ENCODE results near the gene MORN5.

The MORN5 gene

DNA sequence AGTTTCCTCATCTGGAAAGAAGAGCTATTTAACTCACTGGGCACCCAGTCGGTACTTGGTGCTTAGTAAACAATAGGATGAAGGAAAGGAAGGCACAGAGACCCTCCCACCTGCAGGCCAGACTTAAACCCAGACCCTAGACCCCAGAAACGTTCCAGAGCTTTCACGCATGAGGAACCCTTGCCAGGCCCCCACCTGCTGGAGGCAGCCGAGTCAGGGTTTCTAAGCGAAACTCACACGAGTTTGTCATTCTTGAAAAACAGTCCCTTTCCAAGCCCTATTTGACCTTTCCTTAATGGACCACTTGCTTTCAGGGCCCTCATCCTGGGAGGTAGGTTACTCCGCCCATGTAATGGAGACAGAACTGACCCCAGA lies 30.8 kb upstream of the MORN5 start:
- DNase-seq (ENCODE audit: insufficient read length, low spot score): no peak
- FAIRE-seq: no peak
- no peak for TF ChIP-seq PAX5 (IDR thresholded peaks at IDR 0.05; ENCODE audit: insufficient read depth, low read length, severe bottlenecking)
- no peak for TF ChIP-seq TAF1 (IDR thresholded peaks at IDR 0.05; ENCODE audit: low read depth, low read length)
- TF ChIP-seq POLR2A (IDR thresholded peaks at IDR 0.05; ENCODE audit: low read depth, low read length): no peak
- TF ChIP-seq POLR2AphosphoS5 (IDR thresholded peaks at IDR 0.05; ENCODE audit: low read depth, low read length): no peak
- no peak for TF ChIP-seq SPI1 (IDR thresholded peaks at IDR 0.05; ENCODE audit: low read depth, low read length)
- no peak for TF ChIP-seq POU2F2 (IDR thresholded peaks at IDR 0.05; ENCODE audit: low read depth, low read length)

DNA sequence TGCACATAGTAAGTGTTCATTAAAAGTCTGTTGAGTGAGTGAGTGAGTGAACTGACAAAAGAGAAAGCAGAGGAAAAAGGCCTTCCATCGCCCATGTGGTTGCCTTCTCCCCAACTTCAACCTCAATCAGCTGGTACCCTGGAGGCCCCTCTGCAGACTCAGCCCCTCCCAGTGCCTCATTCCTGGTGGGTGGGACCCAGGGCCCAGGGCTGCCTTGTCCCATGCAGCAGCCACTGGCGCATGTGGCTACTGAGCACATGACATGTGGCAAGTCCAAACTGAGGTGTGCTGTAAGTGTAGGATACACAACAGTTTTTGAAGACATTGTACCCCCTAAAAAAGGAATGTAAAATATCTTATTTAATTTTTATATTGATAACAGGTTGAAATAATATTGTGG lies 29.7 kb upstream of the MORN5 start:
- no peak for TF ChIP-seq TAF1 (IDR thresholded peaks at IDR 0.05; ENCODE audit: low read depth, low read length)
- TF ChIP-seq PAX5 (IDR thresholded peaks at IDR 0.05; ENCODE audit: insufficient read depth, low read length, severe bottlenecking): no peak
- TF ChIP-seq POLR2A (IDR thresholded peaks at IDR 0.05; ENCODE audit: low read depth, low read length): no peak
- no peak for TF ChIP-seq POLR2AphosphoS5 (IDR thresholded peaks at IDR 0.05; ENCODE audit: low read depth, low read length)
- no peak for TF ChIP-seq POU2F2 (IDR thresholded peaks at IDR 0.05; ENCODE audit: low read depth, low read length)
- no peak for TF ChIP-seq SPI1 (IDR thresholded peaks at IDR 0.05; ENCODE audit: low read depth, low read length)
- FAIRE-seq (no peak), DNase-seq (ENCODE audit: insufficient read length, low spot score) (no peak)

DNA sequence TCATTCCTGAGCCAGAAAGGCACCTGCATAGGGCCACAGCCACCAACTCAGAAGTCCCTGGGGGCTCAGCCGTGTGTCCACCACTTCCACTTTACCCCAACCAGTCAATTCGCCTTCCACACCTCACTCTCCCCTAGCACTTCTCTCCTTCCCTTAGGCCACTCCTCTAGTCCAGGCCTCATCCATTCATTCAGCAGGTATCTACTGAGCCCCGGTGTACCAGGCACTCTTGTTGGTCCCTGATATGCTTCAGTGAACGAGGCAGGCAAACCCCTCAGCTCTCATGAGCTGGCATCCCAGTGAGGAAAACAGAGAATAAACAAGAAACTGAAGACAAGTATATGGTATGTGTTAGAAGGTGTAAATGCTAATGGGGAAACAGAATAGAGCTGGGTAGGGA lies 28.9 kb upstream of the MORN5 start:
- TF ChIP-seq TAF1 (IDR thresholded peaks at IDR 0.05; ENCODE audit: low read depth, low read length) (no peak), POLR2AphosphoS5 (IDR thresholded peaks at IDR 0.05; ENCODE audit: low read depth, low read length) (no peak), POU2F2 (IDR thresholded peaks at IDR 0.05; ENCODE audit: low read depth, low read length) (no peak), SPI1 (IDR thresholded peaks at IDR 0.05; ENCODE audit: low read depth, low read length) (no peak), PAX5 (IDR thresholded peaks at IDR 0.05; ENCODE audit: insufficient read depth, low read length, severe bottlenecking) (no peak), POLR2A (IDR thresholded peaks at IDR 0.05; ENCODE audit: low read depth, low read length) (no peak)
- DNase-seq (ENCODE audit: insufficient read length, low spot score): no peak
- no peak for FAIRE-seq

DNA sequence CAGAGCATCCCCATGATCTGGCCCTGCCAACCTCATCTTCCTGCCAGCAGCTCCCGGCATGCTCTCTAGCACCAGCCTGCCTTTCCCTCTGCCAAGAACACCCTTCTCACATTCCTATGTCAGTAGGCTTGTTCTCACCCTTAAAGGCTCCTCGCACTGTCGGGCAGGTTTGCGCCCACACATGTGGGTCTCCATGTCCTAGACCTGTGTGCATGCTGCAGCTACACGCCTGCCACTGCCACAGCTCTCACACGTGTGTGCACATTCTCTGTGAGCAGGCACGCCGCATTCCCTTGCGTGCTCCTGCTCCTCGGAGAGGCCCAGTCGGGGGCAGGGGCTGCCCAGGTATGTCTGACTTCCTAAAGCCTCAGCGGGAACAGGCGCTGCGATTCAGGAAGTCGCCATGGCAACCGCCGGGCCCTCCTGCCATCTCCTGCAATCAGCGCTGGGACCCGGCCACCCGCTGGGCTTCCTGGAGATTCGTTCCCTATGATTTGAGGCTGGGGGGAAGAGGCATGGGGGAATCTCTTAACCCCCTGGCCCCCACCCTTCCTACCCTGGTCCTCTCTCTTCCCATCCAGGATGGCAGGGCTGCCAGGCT lies 28.2 kb upstream of the MORN5 start:
- TF ChIP-seq PAX5 (IDR thresholded peaks at IDR 0.05; ENCODE audit: insufficient read depth, low read length, severe bottlenecking): no peak
- no peak for TF ChIP-seq POLR2A (IDR thresholded peaks at IDR 0.05; ENCODE audit: low read depth, low read length)
- no peak for TF ChIP-seq SPI1 (IDR thresholded peaks at IDR 0.05; ENCODE audit: low read depth, low read length)
- no peak for TF ChIP-seq POLR2AphosphoS5 (IDR thresholded peaks at IDR 0.05; ENCODE audit: low read depth, low read length)
- no peak for TF ChIP-seq TAF1 (IDR thresholded peaks at IDR 0.05; ENCODE audit: low read depth, low read length)
- no peak for TF ChIP-seq POU2F2 (IDR thresholded peaks at IDR 0.05; ENCODE audit: low read depth, low read length)

DNA sequence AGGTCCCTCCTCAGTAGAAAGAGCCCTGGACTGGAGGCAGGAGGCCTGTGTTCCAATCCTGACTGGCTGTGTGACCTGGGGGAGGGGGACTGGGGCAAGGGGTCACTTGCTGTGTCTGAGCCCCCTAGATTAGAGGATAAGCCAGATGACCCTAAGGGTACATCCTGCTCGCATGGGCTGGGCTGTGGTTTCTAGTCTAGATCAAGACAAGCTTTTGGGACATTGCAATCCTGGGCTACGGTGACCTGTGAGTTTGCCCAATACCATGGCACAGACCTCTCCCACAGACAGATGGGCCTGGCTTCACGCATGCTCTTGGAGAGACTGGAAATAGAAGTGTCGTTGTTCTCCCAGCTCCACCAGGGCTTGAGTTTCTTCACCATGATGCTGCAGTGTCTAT lies 27.2 kb upstream of the MORN5 start:
- no peak for DNase-seq (ENCODE audit: insufficient read length, low spot score)
- no peak for TF ChIP-seq SPI1 (IDR thresholded peaks at IDR 0.05; ENCODE audit: low read depth, low read length)
- TF ChIP-seq POLR2A (IDR thresholded peaks at IDR 0.05; ENCODE audit: low read depth, low read length): no peak
- no peak for TF ChIP-seq POU2F2 (IDR thresholded peaks at IDR 0.05; ENCODE audit: low read depth, low read length)
- no peak for TF ChIP-seq POLR2AphosphoS5 (IDR thresholded peaks at IDR 0.05; ENCODE audit: low read depth, low read length)
- no peak for TF ChIP-seq TAF1 (IDR thresholded peaks at IDR 0.05; ENCODE audit: low read depth, low read length)
- TF ChIP-seq PAX5 (IDR thresholded peaks at IDR 0.05; ENCODE audit: insufficient read depth, low read length, severe bottlenecking): no peak
- FAIRE-seq: no peak

More for the DNA sequence above, 28.2 kb upstream of the MORN5 start:
- DNase-seq (ENCODE audit: insufficient read length, low spot score): no peak
- no peak for FAIRE-seq

DNA sequence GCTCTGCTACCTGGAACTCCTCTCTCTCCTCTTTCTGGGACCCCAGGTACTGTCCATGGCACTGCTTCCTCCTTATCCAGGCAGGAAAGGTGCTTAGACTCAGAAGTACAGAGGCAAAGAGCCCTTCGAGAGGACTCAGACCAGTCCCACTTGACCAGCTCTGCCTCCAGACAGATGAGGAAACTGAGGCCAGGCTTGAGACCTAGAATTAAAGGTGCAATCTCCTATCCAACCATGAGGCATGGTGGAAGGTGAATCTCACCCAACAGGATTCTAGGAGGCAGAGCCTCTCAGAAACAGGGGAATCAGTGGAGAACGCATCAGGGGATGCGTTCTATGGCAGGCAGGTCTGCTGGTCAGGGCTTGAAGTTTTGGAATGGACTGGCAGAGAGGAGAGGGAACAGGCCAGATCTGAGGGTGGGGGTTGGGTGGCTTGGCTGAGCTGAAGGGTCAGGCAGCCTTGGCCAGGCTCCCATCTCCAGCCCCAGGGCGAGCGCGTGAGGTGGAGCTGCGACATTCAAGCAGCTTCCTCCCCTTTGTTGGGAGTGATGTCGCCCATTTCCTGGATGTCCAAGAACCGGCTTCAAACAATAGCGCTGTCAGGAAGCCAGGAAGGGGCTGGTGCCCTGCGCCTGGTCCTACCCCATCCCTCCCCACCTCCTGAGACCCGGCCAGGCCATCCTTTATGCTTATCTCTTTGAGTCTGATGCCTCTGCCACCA lies 26.3 kb upstream of the MORN5 start:
- TF ChIP-seq SPI1 (IDR thresholded peaks at IDR 0.05; ENCODE audit: low read depth, low read length) (no peak), PAX5 (IDR thresholded peaks at IDR 0.05; ENCODE audit: insufficient read depth, low read length, severe bottlenecking) (no peak), POU2F2 (IDR thresholded peaks at IDR 0.05; ENCODE audit: low read depth, low read length) (no peak), TAF1 (IDR thresholded peaks at IDR 0.05; ENCODE audit: low read depth, low read length) (no peak), POLR2AphosphoS5 (IDR thresholded peaks at IDR 0.05; ENCODE audit: low read depth, low read length) (no peak)
- DNase-seq (ENCODE audit: insufficient read length, low spot score) (no peak), FAIRE-seq (no peak)

DNA sequence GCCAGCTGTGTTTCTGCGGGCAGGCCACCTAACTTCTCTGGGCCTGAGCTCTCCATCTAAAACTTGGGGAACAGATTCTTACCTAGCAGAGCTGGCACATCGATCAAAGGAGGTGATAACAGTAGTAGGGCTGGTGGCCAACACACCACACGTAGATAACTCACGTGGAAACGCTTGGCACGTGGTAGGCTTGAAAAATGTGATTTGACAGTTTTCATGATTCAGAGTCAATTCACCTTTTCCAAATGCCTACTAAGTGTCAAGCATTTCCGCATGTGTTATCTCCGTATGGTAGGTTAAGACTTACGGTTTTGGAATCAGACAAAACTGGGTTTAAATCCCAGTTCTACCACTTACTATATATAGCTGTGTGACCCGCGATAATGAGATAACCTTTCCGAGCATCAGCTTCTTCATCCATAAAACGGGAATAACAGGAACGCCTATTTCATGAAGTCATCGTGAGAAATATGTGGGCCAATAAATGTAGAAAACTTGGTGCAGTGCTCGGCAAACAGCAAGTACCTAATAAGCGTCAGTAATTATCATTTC lies 25.6 kb upstream of the MORN5 start:
- FAIRE-seq (no peak), DNase-seq (ENCODE audit: insufficient read length, low spot score) (no peak)
- TF ChIP-seq SPI1 (IDR thresholded peaks at IDR 0.05; ENCODE audit: low read depth, low read length): no peak
- no peak for TF ChIP-seq POU2F2 (IDR thresholded peaks at IDR 0.05; ENCODE audit: low read depth, low read length)
- no peak for TF ChIP-seq TAF1 (IDR thresholded peaks at IDR 0.05; ENCODE audit: low read depth, low read length)
- no peak for TF ChIP-seq POLR2AphosphoS5 (IDR thresholded peaks at IDR 0.05; ENCODE audit: low read depth, low read length)
- TF ChIP-seq PAX5 (IDR thresholded peaks at IDR 0.05; ENCODE audit: insufficient read depth, low read length, severe bottlenecking): no peak
- no peak for TF ChIP-seq POLR2A (IDR thresholded peaks at IDR 0.05; ENCODE audit: low read depth, low read length)

DNA sequence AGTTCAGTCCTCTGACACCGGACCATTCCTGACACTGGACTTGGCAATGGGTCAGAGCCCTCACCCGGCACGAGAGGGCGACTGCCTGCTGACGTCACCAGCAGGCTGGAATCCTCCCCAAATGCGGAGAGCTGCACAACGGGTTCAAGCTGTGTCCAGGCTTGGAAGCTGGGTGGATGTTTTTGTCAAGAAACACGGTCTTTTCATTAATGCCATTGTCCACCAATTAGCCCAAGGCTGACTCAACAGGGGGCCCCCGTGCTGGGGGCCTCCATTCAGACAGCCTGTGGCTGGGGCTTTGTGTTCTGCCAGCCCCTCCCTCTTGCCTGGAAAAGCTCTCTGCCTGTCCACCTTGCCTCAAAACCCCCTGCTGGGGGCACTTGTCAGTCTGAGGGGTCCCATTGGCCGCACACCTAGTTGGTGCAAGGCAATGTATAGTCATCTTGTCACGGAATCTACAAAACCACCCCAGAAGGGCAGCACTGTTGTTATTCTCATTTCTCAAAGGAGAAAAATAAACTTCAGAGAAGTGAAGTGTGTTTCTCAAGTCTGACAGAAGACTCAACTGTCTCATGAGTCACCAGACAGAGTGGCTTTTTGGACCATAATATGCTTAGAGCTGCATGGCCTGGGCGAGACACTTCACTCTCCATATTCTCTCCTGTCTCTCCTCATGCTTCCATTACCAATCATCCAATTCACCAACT lies 24.7 kb upstream of the MORN5 start:
- FAIRE-seq (no peak), DNase-seq (ENCODE audit: insufficient read length, low spot score) (no peak)
- no peak for TF ChIP-seq POLR2A (IDR thresholded peaks at IDR 0.05; ENCODE audit: low read depth, low read length)
- TF ChIP-seq PAX5 (IDR thresholded peaks at IDR 0.05; ENCODE audit: insufficient read depth, low read length, severe bottlenecking): no peak
- no peak for TF ChIP-seq TAF1 (IDR thresholded peaks at IDR 0.05; ENCODE audit: low read depth, low read length)
- TF ChIP-seq POLR2AphosphoS5 (IDR thresholded peaks at IDR 0.05; ENCODE audit: low read depth, low read length): no peak
- no peak for TF ChIP-seq POU2F2 (IDR thresholded peaks at IDR 0.05; ENCODE audit: low read depth, low read length)
- no peak for TF ChIP-seq SPI1 (IDR thresholded peaks at IDR 0.05; ENCODE audit: low read depth, low read length)

DNA sequence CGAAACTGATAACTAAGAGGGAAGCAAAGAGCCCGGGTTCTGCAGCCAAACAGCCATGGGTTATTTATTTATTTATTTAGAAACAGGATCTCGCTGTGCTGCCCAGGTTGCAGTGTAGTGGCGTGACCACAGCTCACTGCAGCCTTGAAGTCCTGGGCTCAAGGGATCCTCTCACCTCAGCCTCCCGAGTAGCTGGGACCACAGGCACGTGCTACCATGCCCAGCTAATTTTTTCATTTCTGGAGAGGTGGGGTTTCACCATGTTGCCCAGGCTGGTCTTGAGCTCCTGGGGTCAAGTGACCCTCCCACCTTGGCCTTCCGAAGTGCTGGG lies 24.2 kb upstream of the MORN5 start:
- TF ChIP-seq POLR2A (IDR thresholded peaks at IDR 0.05; ENCODE audit: low read depth, low read length): no peak
- no peak for TF ChIP-seq POU2F2 (IDR thresholded peaks at IDR 0.05; ENCODE audit: low read depth, low read length)
- TF ChIP-seq TAF1 (IDR thresholded peaks at IDR 0.05; ENCODE audit: low read depth, low read length): no peak
- TF ChIP-seq POLR2AphosphoS5 (IDR thresholded peaks at IDR 0.05; ENCODE audit: low read depth, low read length): no peak
- TF ChIP-seq PAX5 (IDR thresholded peaks at IDR 0.05; ENCODE audit: insufficient read depth, low read length, severe bottlenecking): no peak
- TF ChIP-seq SPI1 (IDR thresholded peaks at IDR 0.05; ENCODE audit: low read depth, low read length): no peak
- no peak for DNase-seq (ENCODE audit: insufficient read length, low spot score)
- FAIRE-seq: no peak

Measured in GM12891 (cell line).